Liver (tissue), 9 donors: Measurements from ENCODE around the gene DPY19L1. TPM values are rescaled to one million over a fixed set of nuclear protein-coding genes. Genes with fewer than 3 reads are reported as not detected.
"Not testable (repeated sequence)": the region's sequence is repeated elsewhere in the genome, so short reads cannot be mapped to it uniquely, and the experiment has no call there.

ENCODE experiments used
- DNase-seq: peaks from one replicate; pipeline ENCODE4 v3.0.0-alpha.2; 2017; ENCODE audit warnings: low spot score
- H3K27ac ChIP-seq, 2 donors: one replicate each; pipeline ENCODE4 v1.7.0; 2013; ENCODE audit warnings: inconsistent platforms in 2 of 2, low read length in 2 of 2, control low read depth in 1 of 2, low read depth in 1 of 2, mild to moderate bottlenecking in 1 of 2
- H3K27me3 ChIP-seq, 4 donors: one replicate each; pipeline versions ENCODE4 v1.6.1 to v1.7.0; 2013; ENCODE audit warnings: low read length in 3 of 4, inconsistent platforms in 1 of 4, mild to moderate bottlenecking in 1 of 4, moderate library complexity in 1 of 4; ENCODE audit not compliant: control insufficient read depth in 4 of 4, insufficient read depth in 4 of 4
- H3K36me3 ChIP-seq, 4 donors: one replicate each; pipeline versions ENCODE4 v1.6.1 to v1.7.0; 2013; ENCODE audit warnings: low read length in 3 of 4, mild to moderate bottlenecking in 3 of 4, low read depth in 1 of 4, moderate library complexity in 1 of 4; ENCODE audit not compliant: control insufficient read depth in 4 of 4, insufficient read depth in 3 of 4
- H3K4me1 ChIP-seq, 4 donors: one replicate each; pipeline versions ENCODE4 v1.6.1 to v1.7.0; 2013; ENCODE audit warnings: low read length in 3 of 4, mild to moderate bottlenecking in 3 of 4, moderate library complexity in 1 of 4; ENCODE audit not compliant: control insufficient read depth in 4 of 4, insufficient read depth in 4 of 4
- H3K4me3 ChIP-seq, 3 donors: one replicate each; pipeline versions ENCODE4 v1.6.1 to v1.7.0; 2013; ENCODE audit warnings: low read length in 3 of 3, control low read depth in 1 of 3, low read depth in 1 of 3, mild to moderate bottlenecking in 1 of 3
- H3K9ac ChIP-seq, 2 donors: one replicate each; pipeline ENCODE4 v1.7.0; 2013; ENCODE audit warnings: low read length in 2 of 2, mild to moderate bottlenecking in 2 of 2, moderate library complexity in 2 of 2, control low read depth in 1 of 2, low read depth in 1 of 2
- H3K9me3 ChIP-seq, 4 donors: one replicate each; pipeline versions ENCODE4 v1.6.1 to v1.7.0; 2013; ENCODE audit warnings: low read length in 3 of 4; ENCODE audit not compliant: control insufficient read depth in 4 of 4
- EGR1 ChIP-seq, 2 donors: IDR thresholded peaks; 2 replicates each; pipeline ENCODE4 v1.6.1; 2016 to 2018; ENCODE audit warnings: antibody characterized with exemption in 2 of 2, low read depth in 2 of 2
- FOXA1 ChIP-seq: IDR thresholded peaks from 2 replicates; pipeline ENCODE4 v1.6.1; 2016; ENCODE audit warnings: antibody characterized with exemption
- GABPA ChIP-seq, 2 donors: IDR thresholded peaks in 1 of 2; conservative IDR thresholded peaks in 1 of 2; 2 replicates each; pipeline ENCODE4 v1.6.1; 2016; ENCODE audit warnings: antibody characterized with exemption in 2 of 2, mild to moderate bottlenecking in 1 of 2, moderate library complexity in 1 of 2
- HNF4A ChIP-seq, 2 donors: conservative IDR thresholded peaks; 2 replicates each; pipeline ENCODE4 v1.6.1; 2016; ENCODE audit warnings: antibody characterized with exemption in 2 of 2, mild to moderate bottlenecking in 2 of 2
- HNF4G ChIP-seq: IDR thresholded peaks from 2 replicates; pipeline ENCODE4 v1.6.1; 2016; ENCODE audit warnings: antibody characterized with exemption
- JUND ChIP-seq, 2 donors: IDR thresholded peaks; 2 replicates each; pipeline ENCODE4 v1.6.1; 2016; ENCODE audit warnings: antibody characterized with exemption in 2 of 2
- NR2F2 ChIP-seq: IDR thresholded peaks from 2 replicates; pipeline ENCODE4 v1.6.1; 2016; ENCODE audit warnings: antibody characterized with exemption
- RAD21 ChIP-seq, 2 donors: IDR thresholded peaks; 2 replicates each; pipeline ENCODE4 v1.6.1; 2016; ENCODE audit warnings: antibody characterized with exemption in 2 of 2, mild to moderate bottlenecking in 2 of 2
- RXRA ChIP-seq, 2 donors: IDR thresholded peaks; 2 replicates each; pipeline ENCODE4 v1.6.1; 2017 to 2018; ENCODE audit warnings: antibody characterized with exemption in 2 of 2, mild to moderate bottlenecking in 1 of 2
- SP1 ChIP-seq: IDR thresholded peaks from 2 replicates; pipeline ENCODE4 v1.6.1; 2018; ENCODE audit warnings: antibody characterized with exemption, mild to moderate bottlenecking
- YY1 ChIP-seq: IDR thresholded peaks from 2 replicates; pipeline ENCODE4 v1.6.1; 2016; ENCODE audit warnings: antibody characterized with exemption, mild to moderate bottlenecking
- WGBS: extraction: QIAGEN DNeasy Blood & Tissue Kit; methylation state at CpG from one replicate; pipeline ENCODE4 v1.1.7; 2013; 5-methylcytosine and 5-hydroxymethylcytosine counted together
- polyA plus RNA-seq, 2 donors: library from polyadenylated mRNA; stranded (reverse) in 1 of 2; unstranded in 1 of 2; fragments of 200-250 nt in 1 of 2; fragments of >200 nt in 1 of 2; fragmentation: Nextera tagmentation in 1 of 2; extraction: Ambion mirVana in 1 of 2; gene quantifications; one replicate each; pipeline versions ENCODE4 v1.2.1 to v1.2.3, GENCODE V29; 2013 to 2015
- total RNA-seq, 2 donors: library from RNA; depleted of rRNA; stranded (reverse); fragments of >200 nt; gene quantifications; one replicate each; pipeline ENCODE4 v1.2.3, GENCODE V29; 2014
- TF ChIP-seq, protein P1 (sequence below): IDR thresholded peaks from 2 replicates; pipeline ENCODE4 v1.6.1; 2016; ENCODE audit warnings: antibody characterized with exemption
- TF ChIP-seq, protein P2 (sequence below): fragments of 150-350 bp; IDR thresholded peaks from 2 replicates; pipeline ENCODE4 v1.5.1; 2017; ENCODE audit warnings: improper control_type of control experiment, low read depth, low read length; ENCODE audit not compliant: missing input control
- TF ChIP-seq, protein P3 (sequence below): IDR thresholded peaks from 2 replicates; pipeline ENCODE4 v1.6.1; 2016; ENCODE audit warnings: antibody characterized with exemption, mild to moderate bottlenecking
- TF ChIP-seq, protein P4 (sequence below): IDR thresholded peaks from 2 replicates; pipeline ENCODE4 v1.6.1; 2016; ENCODE audit warnings: antibody characterized with exemption
- donor health status: healthy.
- donor health status: healthy.
- donor health status: healthy.
- donor health status: healthy.
- donor health status: healthy.

DPY19L1 gene
- total and polyA plus RNA-seq, 4 donors, result 3.9 to 24.2 (median 16.9) TPM

DNA sequence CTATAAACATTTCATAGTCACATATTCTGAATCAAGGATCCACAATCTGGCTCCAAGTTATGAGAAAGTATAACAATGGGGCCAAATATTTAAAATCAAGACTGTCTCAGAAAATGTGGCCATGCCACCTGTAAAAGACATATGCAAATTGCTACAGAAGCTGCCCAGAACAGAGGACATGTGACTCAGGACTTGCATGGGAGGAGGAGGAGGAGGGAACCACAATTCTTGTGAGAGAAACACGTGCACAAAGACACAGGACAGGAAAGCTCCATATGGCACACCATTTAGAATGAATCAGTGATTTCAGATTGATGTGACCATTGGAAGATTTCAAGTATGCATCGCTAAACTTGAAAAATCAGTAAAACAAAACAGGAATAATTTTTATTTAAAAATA is 133.4 kb downstream of the DPY19L1 start:
- H3K9me3 ChIP-seq, DNase-seq, H3K36me3 ChIP-seq, H3K9ac ChIP-seq, H3K27me3 ChIP-seq, H3K4me3 ChIP-seq, H3K27ac ChIP-seq, H3K4me1 ChIP-seq: not testable (repeated sequence)
- 77% methylated on average over 2 of the region's 2 CpGs for WGBS

DNA sequence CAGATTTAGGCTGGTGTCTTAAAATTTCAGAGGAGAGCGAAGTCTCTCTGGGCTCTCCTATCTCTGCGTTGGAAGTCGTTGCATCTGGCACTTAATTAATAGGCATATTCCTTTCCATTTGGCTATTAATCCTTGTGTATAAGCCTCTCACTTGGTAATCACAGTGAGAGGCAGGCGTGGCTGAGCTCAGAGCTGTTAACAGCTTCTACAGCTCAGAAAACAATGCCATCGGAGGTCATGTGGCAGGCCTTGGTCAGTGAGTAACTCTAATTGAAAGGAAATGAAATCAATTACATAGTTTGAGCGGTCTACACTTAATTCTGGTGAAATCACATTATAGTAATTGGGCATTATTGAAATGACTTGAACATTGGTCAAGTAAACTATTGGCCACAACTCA is 135.1 kb downstream of the DPY19L1 start:
- Histone ChIP-seq H3K4me3 (no peak overlapping the region), H3K27ac (no peak overlapping the region), H3K9ac (no peak overlapping the region), H3K27me3 (no peaks in the 10 kb centered on the region), H3K9me3 (no peaks in the 10 kb centered on the region), H3K36me3 (no peaks in the 10 kb centered on the region), H3K4me1 (no peaks in the 10 kb centered on the region)
- 89% methylated on average over 6 of the region's 6 CpGs for WGBS
- TF ChIP-seq JUND (IDR thresholded peaks at IDR 0.05), result no peak
- DNase-seq, result no peak

DNA sequence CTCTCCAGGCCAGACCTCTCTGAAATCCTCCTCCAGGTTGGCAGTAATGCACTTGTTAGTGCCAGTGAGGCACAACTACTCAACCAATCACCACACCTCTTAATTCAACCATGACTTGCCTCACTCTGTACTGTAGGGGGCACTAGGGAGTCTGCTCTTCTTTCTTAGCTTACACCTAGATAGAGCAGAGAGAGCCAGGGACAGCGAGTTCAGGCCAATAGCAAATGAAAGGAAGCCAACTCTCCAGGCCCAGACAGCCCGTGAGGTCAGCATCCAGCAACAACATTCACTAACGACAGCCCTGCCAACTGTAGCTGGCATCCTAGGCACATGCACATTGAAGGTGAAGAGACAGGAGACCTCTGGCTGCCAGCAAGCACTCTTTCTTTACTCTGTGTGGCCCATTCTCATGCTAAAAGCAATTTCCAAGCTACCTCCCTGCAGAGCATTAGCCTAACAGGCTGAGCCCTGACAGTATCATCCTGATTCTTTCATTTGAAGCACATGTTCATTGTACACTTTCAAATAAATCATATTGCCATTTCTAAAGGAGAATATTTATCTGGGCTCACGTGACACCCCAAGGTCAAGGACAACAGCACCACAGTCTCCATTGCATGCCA is 136.3 kb downstream of the DPY19L1 start:
- H3K9me3 ChIP-seq, result no peaks in the 10 kb centered on the region
- H3K36me3 ChIP-seq, result no peaks in the 10 kb centered on the region
- no peak overlapping the region for H3K9ac ChIP-seq
- H3K4me1 ChIP-seq, result no peaks in the 10 kb centered on the region
- no peaks in the 10 kb centered on the region for H3K27me3 ChIP-seq
- DNase-seq, result no peak
- 77% methylated on average over 4 of the region's 4 CpGs for WGBS
- no peak overlapping the region for H3K27ac ChIP-seq
- TF ChIP-seq YY1, result no peak
- TF ChIP-seq JUND (IDR thresholded peaks at IDR 0.05), result no peak
- TF ChIP-seq, protein P1, sequence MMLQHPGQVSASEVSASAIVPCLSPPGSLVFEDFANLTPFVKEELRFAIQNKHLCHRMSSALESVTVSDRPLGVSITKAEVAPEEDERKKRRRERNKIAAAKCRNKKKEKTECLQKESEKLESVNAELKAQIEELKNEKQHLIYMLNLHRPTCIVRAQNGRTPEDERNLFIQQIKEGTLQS, result no peak
- TF ChIP-seq RXRA (IDR thresholded peaks at IDR 0.05), result no peak
- no peak for TF ChIP-seq EGR1 (IDR thresholded peaks at IDR 0.05; ENCODE audit: low read depth in 2 of 2)
- TF ChIP-seq GABPA (IDR thresholded peaks at IDR 0.05 in 1 of 2, conservative IDR thresholded peaks at IDR 0.05 in 1 of 2), result no peak
- TF ChIP-seq NR2F2, result no peak
- no peak for TF ChIP-seq SP1
- no peak for TF ChIP-seq HNF4A (conservative IDR thresholded peaks at IDR 0.05)
- no peak for TF ChIP-seq RAD21 (IDR thresholded peaks at IDR 0.05)
- H3K4me3 ChIP-seq, result no peak overlapping the region

DNA sequence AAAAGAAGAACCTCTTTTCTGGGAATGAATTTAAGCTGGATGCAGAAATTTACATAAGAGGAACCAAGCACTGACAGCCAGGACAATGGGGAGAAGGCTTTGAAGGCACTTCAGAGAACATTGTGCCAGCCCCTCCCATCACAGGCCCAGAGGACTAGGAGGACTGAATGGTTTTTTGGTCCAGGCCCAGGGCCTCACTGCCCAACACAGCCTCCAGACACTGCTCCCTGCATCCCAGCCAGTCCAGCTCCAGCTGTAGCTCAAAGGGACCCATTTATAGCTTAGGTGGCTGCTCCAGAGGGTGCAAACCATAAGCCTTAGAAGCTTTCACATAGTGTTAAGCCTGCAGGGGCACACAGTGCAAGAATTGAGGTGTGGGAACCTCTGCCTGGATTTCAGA is 142.1 kb downstream of the DPY19L1 start:
- DNase-seq, result no peak
- no peak overlapping the region for H3K27ac ChIP-seq
- H3K27me3 ChIP-seq, result peaks cover 0 to 3% (median 0%) of the 10 kb centered on the region in 4 donors
- H3K4me3 ChIP-seq, result no peak overlapping the region
- H3K9me3 ChIP-seq, result peaks cover 0 to 6% (median 4%) of the 10 kb centered on the region in 4 donors
- H3K9ac ChIP-seq, result no peak overlapping the region
- no peaks in the 10 kb centered on the region for H3K36me3 ChIP-seq
- no peaks in the 10 kb centered on the region for H3K4me1 ChIP-seq
- TF ChIP-seq, protein P2, sequence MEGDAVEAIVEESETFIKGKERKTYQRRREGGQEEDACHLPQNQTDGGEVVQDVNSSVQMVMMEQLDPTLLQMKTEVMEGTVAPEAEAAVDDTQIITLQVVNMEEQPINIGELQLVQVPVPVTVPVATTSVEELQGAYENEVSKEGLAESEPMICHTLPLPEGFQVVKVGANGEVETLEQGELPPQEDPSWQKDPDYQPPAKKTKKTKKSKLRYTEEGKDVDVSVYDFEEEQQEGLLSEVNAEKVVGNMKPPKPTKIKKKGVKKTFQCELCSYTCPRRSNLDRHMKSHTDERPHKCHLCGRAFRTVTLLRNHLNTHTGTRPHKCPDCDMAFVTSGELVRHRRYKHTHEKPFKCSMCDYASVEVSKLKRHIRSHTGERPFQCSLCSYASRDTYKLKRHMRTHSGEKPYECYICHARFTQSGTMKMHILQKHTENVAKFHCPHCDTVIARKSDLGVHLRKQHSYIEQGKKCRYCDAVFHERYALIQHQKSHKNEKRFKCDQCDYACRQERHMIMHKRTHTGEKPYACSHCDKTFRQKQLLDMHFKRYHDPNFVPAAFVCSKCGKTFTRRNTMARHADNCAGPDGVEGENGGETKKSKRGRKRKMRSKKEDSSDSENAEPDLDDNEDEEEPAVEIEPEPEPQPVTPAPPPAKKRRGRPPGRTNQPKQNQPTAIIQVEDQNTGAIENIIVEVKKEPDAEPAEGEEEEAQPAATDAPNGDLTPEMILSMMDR, result no peak
- TF ChIP-seq EGR1 (IDR thresholded peaks at IDR 0.05; ENCODE audit: low read depth in 2 of 2) (no peak), GABPA (IDR thresholded peaks at IDR 0.05 in 1 of 2, conservative IDR thresholded peaks at IDR 0.05 in 1 of 2) (no peak), FOXA1 (no peak), JUND (IDR thresholded peaks at IDR 0.05) (no peak), SP1 (no peak), RXRA (IDR thresholded peaks at IDR 0.05) (no peak), NR2F2 (no peak), HNF4G (no peak), HNF4A (conservative IDR thresholded peaks at IDR 0.05) (no peak)
- TF ChIP-seq, protein P3, sequence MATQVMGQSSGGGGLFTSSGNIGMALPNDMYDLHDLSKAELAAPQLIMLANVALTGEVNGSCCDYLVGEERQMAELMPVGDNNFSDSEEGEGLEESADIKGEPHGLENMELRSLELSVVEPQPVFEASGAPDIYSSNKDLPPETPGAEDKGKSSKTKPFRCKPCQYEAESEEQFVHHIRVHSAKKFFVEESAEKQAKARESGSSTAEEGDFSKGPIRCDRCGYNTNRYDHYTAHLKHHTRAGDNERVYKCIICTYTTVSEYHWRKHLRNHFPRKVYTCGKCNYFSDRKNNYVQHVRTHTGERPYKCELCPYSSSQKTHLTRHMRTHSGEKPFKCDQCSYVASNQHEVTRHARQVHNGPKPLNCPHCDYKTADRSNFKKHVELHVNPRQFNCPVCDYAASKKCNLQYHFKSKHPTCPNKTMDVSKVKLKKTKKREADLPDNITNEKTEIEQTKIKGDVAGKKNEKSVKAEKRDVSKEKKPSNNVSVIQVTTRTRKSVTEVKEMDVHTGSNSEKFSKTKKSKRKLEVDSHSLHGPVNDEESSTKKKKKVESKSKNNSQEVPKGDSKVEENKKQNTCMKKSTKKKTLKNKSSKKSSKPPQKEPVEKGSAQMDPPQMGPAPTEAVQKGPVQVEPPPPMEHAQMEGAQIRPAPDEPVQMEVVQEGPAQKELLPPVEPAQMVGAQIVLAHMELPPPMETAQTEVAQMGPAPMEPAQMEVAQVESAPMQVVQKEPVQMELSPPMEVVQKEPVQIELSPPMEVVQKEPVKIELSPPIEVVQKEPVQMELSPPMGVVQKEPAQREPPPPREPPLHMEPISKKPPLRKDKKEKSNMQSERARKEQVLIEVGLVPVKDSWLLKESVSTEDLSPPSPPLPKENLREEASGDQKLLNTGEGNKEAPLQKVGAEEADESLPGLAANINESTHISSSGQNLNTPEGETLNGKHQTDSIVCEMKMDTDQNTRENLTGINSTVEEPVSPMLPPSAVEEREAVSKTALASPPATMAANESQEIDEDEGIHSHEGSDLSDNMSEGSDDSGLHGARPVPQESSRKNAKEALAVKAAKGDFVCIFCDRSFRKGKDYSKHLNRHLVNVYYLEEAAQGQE, result no peak
- TF ChIP-seq, protein P1, result no peak
- TF ChIP-seq, protein P4, sequence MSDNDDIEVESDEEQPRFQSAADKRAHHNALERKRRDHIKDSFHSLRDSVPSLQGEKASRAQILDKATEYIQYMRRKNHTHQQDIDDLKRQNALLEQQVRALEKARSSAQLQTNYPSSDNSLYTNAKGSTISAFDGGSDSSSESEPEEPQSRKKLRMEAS, result no peak
